PC-9 (cell line): ENCODE measurements around the gene HGF. TPM values are rescaled to one million over a fixed set of nuclear protein-coding genes. Genes with fewer than 3 reads are reported as not detected.

Experiments used
- BruUV-seq: library from RNA; stranded (reverse); fragments of 400-500 nt; replicated peaks from 2 replicates; lab custom pipeline; 2021; lab: Mats Ljungman, UMichigan
- CTCF ChIA-PET: fragments of 300-600 bp; sonication (Branson Sonifier 250); formaldehyde crosslinking; loops from one replicate; lab custom pipeline; 2022; ENCODE audit warnings: antibody characterized with exemption; lab: Charles Lee
- POLR2A ChIA-PET: fragments of 300-600 bp; sonication (Branson Sonifier 250); formaldehyde crosslinking; loops from one replicate; lab custom pipeline; 2022; ENCODE audit warnings: antibody characterized with exemption; ENCODE audit not compliant: unreplicated experiment; lab: Charles Lee
- DNase-seq, 2 experiments: peaks; one replicate each; pipeline versions ENCODE4 v3.0.0 to v3.0.0-alpha.2; 2015 to 2022; ENCODE audit warnings: mixed read lengths in 1 of 2
- H2AFZ ChIP-seq: fragments of 200-600 bp; sonication (generic); 2 replicates; pipeline ENCODE4 v1.8.1; 2017; ENCODE audit warnings: antibody characterized with exemption
- H3F3A ChIP-seq: fragments of 200-600 bp; sonication (generic); 2 replicates; pipeline ENCODE4 v1.8.1; 2017; ENCODE audit warnings: antibody characterized with exemption, mild to moderate bottlenecking, low read depth; ENCODE audit not compliant: insufficient read depth
- H3K27ac ChIP-seq: fragments of 200-600 bp; sonication (generic); 2 replicates; pipeline ENCODE4 v1.6.1; 2016; ENCODE audit warnings: mixed run types
- H3K27me3 ChIP-seq: fragments of 200-600 bp; sonication (generic); 2 replicates; pipeline ENCODE4 v1.6.1; 2016; ENCODE audit warnings: low read depth, mixed run types; ENCODE audit not compliant: insufficient read depth
- H3K36me3 ChIP-seq: fragments of 200-600 bp; sonication (generic); 2 replicates; pipeline ENCODE4 v1.6.1; 2016; ENCODE audit warnings: low read depth, mixed run types
- H3K4me1 ChIP-seq: fragments of 200-600 bp; sonication (generic); replicated peaks from 2 replicates; pipeline ENCODE4 v1.6.1; 2016; ENCODE audit warnings: mixed run types; ENCODE audit not compliant: insufficient read depth
- H3K4me2 ChIP-seq: fragments of 200-600 bp; sonication (generic); 2 replicates; pipeline ENCODE4 v1.6.1; 2017; ENCODE audit warnings: mixed run types
- H3K4me3 ChIP-seq: fragments of 200-600 bp; sonication (generic); 2 replicates; pipeline ENCODE4 v1.6.1; 2016; ENCODE audit warnings: mixed run types
- H3K79me2 ChIP-seq: fragments of 200-600 bp; sonication (generic); 2 replicates; pipeline ENCODE4 v1.6.1; 2017; ENCODE audit warnings: low read depth, mixed run types
- H3K9me2 ChIP-seq: fragments of 200-600 bp; sonication (generic); 2 replicates; pipeline ENCODE4 v1.8.1; 2017; ENCODE audit warnings: mild to moderate bottlenecking; ENCODE audit not compliant: insufficient read depth
- H3K9me3 ChIP-seq: fragments of 200-600 bp; sonication (generic); 2 replicates; pipeline ENCODE4 v1.8.1; 2016; ENCODE audit warnings: low read depth; ENCODE audit not compliant: insufficient read depth
- H4K20me1 ChIP-seq: fragments of 200-600 bp; sonication (generic); 2 replicates; pipeline ENCODE4 v1.8.1; 2017; ENCODE audit not compliant: insufficient read depth
- EZH2 ChIP-seq: fragments of 200-600 bp; sonication (generic); IDR thresholded peaks from 2 replicates; pipeline ENCODE4 v1.8.0; 2017; ENCODE audit warnings: antibody characterized with exemption, low read depth
- intact Hi-C: fragments of 100-400 bp; cut with micrococcal nuclease; formaldehyde crosslinking; loops from one replicate; pipeline ENCODE4 v1.10.0; 2022; ENCODE audit not compliant: unreplicated experiment
- total RNA-seq: library from RNA; stranded (reverse); gene quantifications from 2 replicates; pipeline ENCODE4 v1.2.3, GENCODE V29; 2021
- TF ChIP-seq, protein P1 (sequence below): fragments of 200-600 bp; sonication (generic); conservative IDR thresholded peaks from 2 replicates; pipeline ENCODE4 v1.6.1; 2017; ENCODE audit warnings: mixed run types, antibody characterized with exemption, mild to moderate bottlenecking, moderate library complexity

Gene HGF
- total RNA-seq, 1 experiment from 2014 or later = not detected

DNA sequence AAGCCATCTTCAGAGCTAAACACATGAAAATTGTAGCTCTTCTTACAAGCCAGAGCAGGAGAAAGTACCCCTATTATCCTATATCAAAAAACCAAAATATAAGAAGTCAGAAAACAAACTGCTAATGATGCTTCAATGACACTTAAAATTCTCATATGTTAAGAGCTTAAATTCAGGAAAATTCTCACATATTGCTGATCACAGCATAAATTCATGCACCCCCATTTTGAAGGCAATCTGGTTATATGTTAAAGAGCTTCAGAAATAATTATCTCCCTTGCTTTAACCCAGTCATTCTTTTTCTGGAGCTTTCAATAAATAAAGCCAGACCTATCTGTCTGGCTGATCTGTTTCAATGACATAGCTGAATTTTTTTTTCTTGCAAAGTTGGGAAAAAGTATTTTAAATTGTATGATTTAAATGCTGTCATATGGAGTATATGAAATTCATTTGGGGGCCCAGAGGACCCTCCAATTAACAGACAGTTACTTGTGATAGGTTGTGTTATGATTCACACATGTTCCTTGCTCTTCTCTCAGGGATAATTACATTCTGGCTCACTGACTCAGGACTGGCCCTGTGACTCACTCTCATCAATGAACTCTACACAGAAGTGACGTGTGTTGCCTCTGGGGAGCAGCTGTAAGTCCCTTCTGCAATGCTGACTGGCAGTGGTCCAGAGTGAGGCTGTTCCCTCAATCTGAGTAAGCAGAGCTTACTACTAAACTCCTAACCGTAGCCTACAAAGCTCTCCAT lies 85.2 kb downstream of the HGF start:
- no peaks in the 10 kb centered on the region for H3K27me3 ChIP-seq
- no peak overlapping the region; the same call in 1 of the 2 replicates for H3K4me2 ChIP-seq
- intact Hi-C loops = no loop called here
- no peaks in the 10 kb centered on the region for H3K36me3 ChIP-seq
- H3K27ac ChIP-seq = no peak overlapping the region
- H2AFZ ChIP-seq = no peak overlapping the region
- H3K9me3 ChIP-seq = no peaks in the 10 kb centered on the region
- H3K4me3 ChIP-seq = no peak overlapping the region
- peak; percentile 87 to 88 for DNase-seq
- no TSS peak for BruUV-seq
- ChIA-PET CTCF (no interaction called here), POLR2A (interaction anchor here (0.7 kb wide), 1 partner anchor 28 kb away, joined by 3 read pairs; no protein-coding TSS in a partner anchor)
- H3F3A ChIP-seq = peaks cover 8% of the 10 kb centered on the region; the same call in 1 of the 2 replicates
- TF ChIP-seq, protein P1, sequence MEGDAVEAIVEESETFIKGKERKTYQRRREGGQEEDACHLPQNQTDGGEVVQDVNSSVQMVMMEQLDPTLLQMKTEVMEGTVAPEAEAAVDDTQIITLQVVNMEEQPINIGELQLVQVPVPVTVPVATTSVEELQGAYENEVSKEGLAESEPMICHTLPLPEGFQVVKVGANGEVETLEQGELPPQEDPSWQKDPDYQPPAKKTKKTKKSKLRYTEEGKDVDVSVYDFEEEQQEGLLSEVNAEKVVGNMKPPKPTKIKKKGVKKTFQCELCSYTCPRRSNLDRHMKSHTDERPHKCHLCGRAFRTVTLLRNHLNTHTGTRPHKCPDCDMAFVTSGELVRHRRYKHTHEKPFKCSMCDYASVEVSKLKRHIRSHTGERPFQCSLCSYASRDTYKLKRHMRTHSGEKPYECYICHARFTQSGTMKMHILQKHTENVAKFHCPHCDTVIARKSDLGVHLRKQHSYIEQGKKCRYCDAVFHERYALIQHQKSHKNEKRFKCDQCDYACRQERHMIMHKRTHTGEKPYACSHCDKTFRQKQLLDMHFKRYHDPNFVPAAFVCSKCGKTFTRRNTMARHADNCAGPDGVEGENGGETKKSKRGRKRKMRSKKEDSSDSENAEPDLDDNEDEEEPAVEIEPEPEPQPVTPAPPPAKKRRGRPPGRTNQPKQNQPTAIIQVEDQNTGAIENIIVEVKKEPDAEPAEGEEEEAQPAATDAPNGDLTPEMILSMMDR = no peak
- no peak for TF ChIP-seq EZH2
- no peaks in the 10 kb centered on the region for H4K20me1 ChIP-seq
- peaks cover 10% of the 10 kb centered on the region for H3K4me1 ChIP-seq
- no peaks in the 10 kb centered on the region for H3K9me2 ChIP-seq
- no peaks in the 10 kb centered on the region for H3K79me2 ChIP-seq

DNA sequence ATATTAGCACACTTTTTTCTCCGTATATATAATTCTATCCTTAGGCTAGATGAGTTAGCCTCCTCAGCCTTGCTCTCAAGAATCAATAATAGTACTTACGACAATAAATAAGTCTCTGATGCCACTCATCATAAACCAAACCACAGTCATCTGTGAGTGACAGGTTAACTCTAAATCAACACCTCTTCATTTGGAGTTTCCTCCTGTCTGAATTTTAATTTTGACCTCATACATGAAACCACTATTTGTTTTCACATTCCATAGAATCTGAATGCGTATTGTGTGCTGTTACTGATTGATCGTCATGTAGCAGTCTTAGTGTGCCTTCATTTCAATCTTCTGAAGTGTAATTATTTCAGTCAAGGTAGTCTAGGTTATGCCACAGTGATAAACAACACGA lies 85.8 kb downstream of the HGF start:
- TF ChIP-seq, protein P1 = no peak
- no peak for TF ChIP-seq EZH2
- H3F3A ChIP-seq = peaks cover 8% of the 10 kb centered on the region; the same call in 1 of the 2 replicates
- H3K36me3 ChIP-seq = no peaks in the 10 kb centered on the region
- H3K27me3 ChIP-seq = no peaks in the 10 kb centered on the region
- H3K4me3 ChIP-seq = no peak overlapping the region
- H4K20me1 ChIP-seq = no peaks in the 10 kb centered on the region
- no peaks in the 10 kb centered on the region for H3K79me2 ChIP-seq
- H3K9me2 ChIP-seq = no peaks in the 10 kb centered on the region
- no peaks in the 10 kb centered on the region for H3K9me3 ChIP-seq
- no TSS peak for BruUV-seq
- intact Hi-C loops = no loop called here
- peaks cover 10% of the 10 kb centered on the region for H3K4me1 ChIP-seq
- DNase-seq = no peak
- H3K27ac ChIP-seq = no peak overlapping the region
- no peak overlapping the region for H2AFZ ChIP-seq
- no peak overlapping the region for H3K4me2 ChIP-seq
- ChIA-PET CTCF (no interaction called here), POLR2A (no interaction called here)

DNA sequence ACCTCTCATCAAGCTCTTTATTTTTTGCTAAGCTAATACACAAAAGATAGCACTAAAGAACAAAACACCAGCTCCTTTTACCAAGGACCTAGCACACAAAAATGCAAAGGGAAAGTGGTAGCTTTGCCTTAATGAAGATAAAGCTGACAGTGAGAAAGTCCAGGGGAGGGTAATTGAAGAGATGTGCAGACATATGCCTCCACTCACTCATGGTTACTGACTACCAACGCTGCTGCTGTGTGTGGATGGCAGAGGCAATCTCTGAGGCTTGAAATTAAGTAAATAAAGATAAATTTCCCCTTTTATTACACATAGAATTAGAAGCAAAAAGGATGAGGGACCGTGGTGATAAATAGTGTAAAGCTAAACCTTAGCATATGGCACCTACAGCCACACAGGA lies 87.0 kb downstream of the HGF start:
- CTCF ChIA-PET = no interaction called here
- Histone ChIP-seq H3K9me2 (no peaks in the 10 kb centered on the region), H3K4me1 (peaks cover 10% of the 10 kb centered on the region), H2AFZ (no peak overlapping the region), H3F3A (peaks cover 8% of the 10 kb centered on the region; the same call in 1 of the 2 replicates), H3K79me2 (no peaks in the 10 kb centered on the region), H3K9me3 (no peaks in the 10 kb centered on the region), H3K4me2 (no peak overlapping the region), H4K20me1 (no peaks in the 10 kb centered on the region), H3K27me3 (no peaks in the 10 kb centered on the region), H3K36me3 (no peaks in the 10 kb centered on the region), H3K4me3 (no peak overlapping the region), H3K27ac (no peak overlapping the region)
- no TSS peak for BruUV-seq
- TF ChIP-seq, protein P1 = no peak
- TF ChIP-seq EZH2 = no peak
- no peak for DNase-seq
- POLR2A ChIA-PET = no interaction called here
- intact Hi-C loops = no loop called here
